ENCODE measurements around the gene RINL.

Gene RINL

DNA sequence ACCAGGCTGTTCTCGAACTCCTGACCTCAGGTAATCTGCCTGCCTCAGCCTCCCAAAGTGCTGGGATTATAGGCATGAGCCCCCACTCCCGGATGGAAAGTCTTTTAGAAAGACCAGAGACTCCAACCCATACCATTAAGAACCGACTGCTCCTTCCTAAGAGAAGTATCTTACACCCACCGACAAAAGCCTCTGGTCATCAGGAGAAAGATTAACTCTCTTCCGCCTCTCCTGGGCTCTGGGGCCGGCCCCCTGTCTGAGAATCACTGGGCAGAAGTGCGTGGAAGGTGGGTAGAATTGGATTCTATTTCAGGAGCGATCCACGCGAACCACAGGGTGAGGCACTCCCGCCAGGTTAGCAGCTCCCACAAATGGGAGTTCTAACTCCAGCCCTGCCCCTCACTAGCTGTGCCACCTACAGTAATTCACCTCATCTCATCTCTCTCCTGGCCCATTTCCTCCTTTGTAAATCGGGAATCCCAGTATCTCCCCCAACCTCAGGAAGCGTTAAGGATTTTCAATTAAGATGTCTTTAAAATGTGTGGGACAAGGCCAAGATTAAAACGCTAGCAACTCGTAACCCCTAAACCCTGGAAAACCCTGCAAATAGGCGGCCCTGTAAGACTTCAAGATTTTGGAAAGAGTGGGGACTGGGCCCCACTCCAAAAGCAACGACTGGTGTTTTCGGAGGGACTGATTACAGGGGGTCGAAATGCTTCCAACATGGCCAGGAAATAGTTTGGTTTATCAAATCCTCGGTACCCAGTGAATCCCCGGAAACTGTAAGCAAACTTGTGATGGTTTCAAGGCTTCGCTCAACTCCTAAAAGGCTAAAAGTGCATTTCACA is 29.6 kb downstream of the RINL start:
- no peak for DNase-seq

GRCh38 chr19:38846097-38846496 is 32.0 kb downstream of the RINL start:
- DNase-seq, result no peak

- no peak for DNase-seq
These were observed 32.6 kb downstream of the RINL start for GRCh38 chr19:38845374-38846024.

- DNase-seq, result no peak
These were observed 33.9 kb downstream of the RINL start for GRCh38 chr19:38844093-38844686.

DNA sequence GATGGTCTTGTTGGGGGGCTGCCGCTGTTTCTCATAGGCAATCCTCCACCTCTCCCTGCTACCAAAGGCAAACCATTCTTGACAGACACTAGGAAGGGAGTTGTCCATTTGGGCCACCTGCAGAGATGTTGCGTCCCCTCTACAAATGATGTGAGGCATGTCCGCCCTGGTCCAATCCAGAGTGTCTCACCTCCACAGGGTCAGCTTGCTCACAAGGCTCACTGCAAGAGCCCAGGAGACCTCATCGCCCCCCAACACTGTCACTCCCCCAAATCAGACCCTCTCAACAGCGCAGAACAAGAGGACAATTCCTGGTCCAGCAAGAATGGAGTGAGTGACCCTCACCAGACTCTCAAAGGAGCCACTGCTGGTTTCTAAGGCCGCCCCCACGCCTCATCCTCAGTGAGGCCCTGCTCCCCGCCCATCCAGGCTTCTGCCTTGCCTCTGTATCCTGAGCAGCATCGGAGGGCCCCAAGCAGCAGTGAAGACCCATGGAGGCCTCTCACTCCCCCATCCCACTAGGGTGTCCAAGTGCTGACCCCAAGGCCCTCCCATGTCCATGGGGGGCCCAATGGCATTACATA is 34.8 kb downstream of the RINL start:
- DNase-seq, result no peak

- DNase-seq, result no peak
These were observed 35.5 kb downstream of the RINL start for GRCh38 chr19:38842439-38843174.

- DNase-seq, result no peak
These were observed 36.2 kb downstream of the RINL start for GRCh38 chr19:38841787-38842438.

GRCh38 chr19:38841180-38841766 is 36.8 kb downstream of the RINL start:
- DNase-seq, result no peak

DNA sequence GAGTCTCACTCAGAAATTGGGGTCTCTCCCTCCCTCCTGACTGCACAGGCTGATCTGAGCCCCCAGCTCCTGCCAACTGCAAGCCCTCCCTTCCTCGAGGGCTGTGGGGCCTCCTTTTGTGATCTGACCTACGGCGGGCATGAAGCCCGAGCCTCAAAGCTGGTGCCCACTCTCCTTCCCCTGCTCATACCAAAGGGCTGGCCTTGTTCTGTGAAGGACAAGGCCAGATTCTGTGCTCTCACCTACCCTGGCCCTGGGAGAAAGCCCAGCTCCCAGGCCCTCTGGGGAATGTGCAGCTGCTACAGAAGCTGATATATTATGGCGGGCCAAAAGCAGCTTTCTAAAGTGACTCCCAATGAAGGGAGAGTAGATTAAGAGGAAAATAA is 37.5 kb downstream of the RINL start:
- DNase-seq, result no peak

- DNase-seq, result no peak
These were observed 38.1 kb downstream of the RINL start for GRCh38 chr19:38839816-38840582.

GRCh38 chr19:38838986-38839761 is 38.9 kb downstream of the RINL start:
- DNase-seq, result no peak

DNA sequence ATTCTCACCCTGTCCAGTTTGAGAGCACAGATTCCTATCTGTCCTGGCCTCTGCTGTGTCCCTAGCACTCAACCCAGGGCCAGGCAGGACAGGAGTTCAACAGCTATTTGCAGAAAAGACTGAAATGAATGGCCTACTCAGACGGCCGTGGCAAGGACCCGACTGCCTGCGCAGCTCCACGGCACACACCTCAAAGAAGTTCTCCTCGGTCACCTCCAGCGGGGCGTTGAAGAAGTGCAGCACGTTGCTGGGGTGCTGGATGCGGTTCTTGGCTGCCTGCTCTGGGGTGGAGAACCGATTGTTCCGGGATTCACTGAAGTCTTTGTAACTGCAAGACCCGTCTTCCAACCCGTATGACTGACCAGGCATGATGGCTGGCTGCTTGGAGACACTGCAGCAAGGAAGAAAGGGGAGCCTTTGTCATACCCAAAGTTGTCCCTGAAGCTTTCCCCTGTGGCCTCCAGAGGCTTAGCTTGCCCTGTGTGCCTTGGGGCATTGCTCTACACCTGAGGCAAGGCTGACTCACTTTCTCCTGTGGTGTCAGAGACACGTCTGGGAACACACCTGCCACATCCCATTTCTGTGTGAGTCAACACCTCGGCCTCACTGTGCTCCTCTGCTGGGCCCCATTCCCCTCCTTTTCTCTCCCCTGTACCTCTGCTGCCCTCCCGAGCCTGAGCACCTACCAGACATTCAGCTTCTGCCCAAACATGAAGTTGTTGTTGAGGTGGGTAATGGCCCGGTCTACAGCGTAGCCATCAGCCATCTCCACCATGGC is 39.7 kb downstream of the RINL start:
- DNase-seq, result no peak

DNA sequence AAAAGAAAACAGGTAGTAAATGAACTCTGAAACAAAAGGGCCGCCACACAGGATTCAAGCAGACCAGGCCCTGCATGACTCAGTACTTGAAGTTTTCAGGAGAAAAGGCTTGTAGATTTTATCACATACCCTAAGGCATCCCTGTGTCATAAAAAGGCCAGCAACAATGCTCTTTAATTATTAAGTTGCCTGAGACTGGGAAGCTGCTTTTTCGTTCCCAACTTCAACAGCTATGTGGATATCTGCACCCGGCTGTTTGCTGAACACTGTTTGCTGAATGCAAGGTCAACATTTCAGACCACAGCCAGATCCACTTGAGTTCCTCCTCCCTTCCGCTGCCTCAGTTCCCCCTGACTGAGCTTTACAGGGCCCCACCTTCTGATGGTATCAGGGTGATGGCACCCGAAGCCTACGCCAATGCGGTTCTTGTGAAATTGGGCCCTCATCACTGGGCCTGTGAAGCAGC is 40.4 kb downstream of the RINL start:
- DNase-seq, result no peak

- no peak for DNase-seq
These were observed 41.0 kb downstream of the RINL start for GRCh38 chr19:38836983-38837626.

DNA sequence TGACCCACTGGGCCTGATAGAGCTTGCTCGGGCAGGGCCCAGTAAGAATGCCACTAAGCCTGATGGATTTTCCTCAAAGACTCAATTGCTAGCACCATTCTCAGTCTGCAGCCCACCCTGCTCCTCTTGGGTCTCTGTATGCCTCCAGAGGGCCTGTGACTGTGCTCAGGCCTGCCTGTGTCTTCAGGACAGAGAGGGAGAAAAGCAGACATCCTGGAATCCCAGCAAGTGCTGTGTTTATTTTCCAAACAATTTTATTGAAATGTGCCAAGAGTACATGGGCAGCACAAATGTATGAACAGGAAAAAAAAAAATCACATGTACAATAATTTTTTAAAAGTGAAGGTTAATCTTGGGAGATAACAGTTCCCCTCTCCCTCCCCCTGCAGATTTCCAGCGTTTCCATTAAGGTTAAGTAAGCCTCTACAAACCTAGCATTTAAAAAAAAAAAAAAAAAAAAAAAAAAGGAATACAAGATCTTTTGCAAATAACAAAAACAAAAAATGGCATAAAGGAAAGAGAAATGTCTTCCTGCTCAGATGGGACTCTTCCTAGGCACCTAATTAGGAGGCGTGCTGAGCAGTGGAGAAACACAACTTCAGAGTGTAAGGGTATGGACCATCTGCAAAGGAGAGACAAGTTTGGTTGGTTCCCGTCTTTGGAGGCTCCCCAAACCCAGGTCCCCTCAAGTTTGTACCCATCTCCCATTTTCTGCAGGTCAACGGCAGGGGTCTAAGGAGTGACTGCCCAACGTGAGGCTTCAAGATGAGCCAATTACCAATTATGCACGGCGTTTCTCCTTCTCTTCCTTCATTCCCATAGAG is 41.7 kb downstream of the RINL start:
- no peak for DNase-seq

DNA sequence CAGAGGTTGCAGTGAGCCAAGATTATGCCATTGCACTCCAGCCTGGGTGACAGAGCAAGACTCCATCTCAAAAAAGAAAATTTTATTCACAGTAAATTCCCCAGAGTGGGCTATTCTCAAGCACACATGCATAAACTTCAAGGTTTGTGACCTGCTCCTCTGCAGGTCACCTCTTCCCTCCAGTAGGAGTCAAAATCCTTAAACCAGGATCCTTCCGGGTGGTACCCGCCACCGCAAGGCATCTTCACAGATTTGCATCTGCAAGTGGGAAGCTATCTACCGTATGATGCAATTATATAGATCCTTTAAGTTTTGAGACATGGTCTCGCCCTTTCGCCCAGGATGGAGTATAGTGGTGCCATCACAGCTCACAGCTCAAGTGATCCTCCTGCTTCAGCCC is 43.5 kb downstream of the RINL start:
- no peak for DNase-seq

DNA sequence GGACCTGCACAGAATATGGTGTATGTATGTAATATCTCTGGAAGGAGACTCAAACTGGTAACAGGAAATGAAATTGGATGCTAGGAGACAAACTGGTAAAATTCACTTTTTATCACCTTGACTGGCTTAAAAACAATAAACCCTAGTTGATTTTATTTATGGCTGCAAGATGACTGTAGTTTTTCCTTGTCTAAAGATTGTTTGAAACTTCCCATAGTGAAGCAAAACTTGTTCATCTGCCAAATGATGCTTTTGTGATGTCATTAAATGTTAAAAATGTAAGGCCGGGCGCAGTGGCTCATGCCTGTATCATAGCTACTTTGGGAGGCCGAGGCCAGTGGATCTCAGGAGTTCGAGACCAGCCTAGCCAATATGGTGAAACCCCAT is 44.0 kb downstream of the RINL start:
- no peak for DNase-seq

- no peak for DNase-seq
These were observed 45.0 kb downstream of the RINL start for GRCh38 chr19:38833092-38833425.

Data from NCI-H2107 (cell line).